Ectodermal cell (in vitro differentiated cells): Measurements from ENCODE around the gene RNASEH1.
"Not testable (repeated sequence)": the region's sequence is repeated elsewhere in the genome, so short reads cannot be mapped to it uniquely, and the experiment has no call there.

Experiments
- H3K27ac ChIP-seq: 2 replicates; pipeline ENCODE4 v1.7.0; 2013; ENCODE audit warnings: mild to moderate bottlenecking, low read depth, low read length; ENCODE audit not compliant: insufficient read depth, poor library complexity, severe bottlenecking
- H3K27me3 ChIP-seq: 2 replicates; pipeline ENCODE4 v1.7.0; 2013; ENCODE audit warnings: mild to moderate bottlenecking, low read length; ENCODE audit not compliant: insufficient read depth, control insufficient read depth, poor library complexity, severe bottlenecking
- H3K36me3 ChIP-seq: one replicate; pipeline ENCODE4 v1.7.0; 2013; ENCODE audit warnings: low read length; ENCODE audit not compliant: control insufficient read depth, insufficient read depth
- H3K4me1 ChIP-seq: one replicate; pipeline ENCODE4 v1.7.0; 2013; ENCODE audit warnings: low read length; ENCODE audit not compliant: control insufficient read depth, insufficient read depth
- H3K4me3 ChIP-seq: 2 replicates; pipeline ENCODE4 v1.7.0; 2013; ENCODE audit warnings: low read depth, low read length, control low read depth; ENCODE audit not compliant: insufficient read depth
- H3K9me3 ChIP-seq: 2 replicates; pipeline ENCODE4 v1.7.0; 2013; ENCODE audit warnings: mild to moderate bottlenecking, low read length, moderate library complexity; ENCODE audit not compliant: control insufficient read depth
- WGBS, 2 experiments: methylation state at CpG; one replicate each; pipeline ENCODE4 v1.1.7; 2013; ENCODE audit warnings: missing lambda C conversion rate in 2 of 2; 5-methylcytosine and 5-hydroxymethylcytosine counted together

Gene RNASEH1

DNA sequence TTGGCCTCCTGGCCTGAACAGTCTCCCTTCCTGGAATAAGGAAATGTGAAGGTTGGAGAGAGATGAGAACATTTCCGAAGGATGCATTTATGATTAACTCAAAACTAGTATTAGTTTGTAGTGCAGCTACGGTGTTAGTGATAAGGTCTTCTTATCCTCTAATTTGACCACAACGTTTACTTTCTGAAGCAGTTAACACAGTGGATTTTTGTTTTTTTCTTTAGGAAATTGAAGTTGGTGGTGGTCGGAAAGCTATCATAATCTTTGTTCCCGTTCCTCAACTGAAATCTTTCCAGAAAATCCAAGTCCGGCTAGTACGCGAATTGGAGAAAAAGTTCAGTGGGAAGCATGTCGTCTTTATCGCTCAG lies 18.1 kb upstream of the RNASEH1 start:
- H3K27me3 ChIP-seq, H3K4me1 ChIP-seq, H3K9me3 ChIP-seq, H3K27ac ChIP-seq: not testable (repeated sequence)
- H3K4me3 ChIP-seq: peak overlapping the region; percentile 67
- peaks cover 37% of the 10 kb centered on the region for H3K36me3 ChIP-seq
- WGBS, 2 experiments: 85 to 87% methylated on average over 10 of the region's 10 CpGs

DNA sequence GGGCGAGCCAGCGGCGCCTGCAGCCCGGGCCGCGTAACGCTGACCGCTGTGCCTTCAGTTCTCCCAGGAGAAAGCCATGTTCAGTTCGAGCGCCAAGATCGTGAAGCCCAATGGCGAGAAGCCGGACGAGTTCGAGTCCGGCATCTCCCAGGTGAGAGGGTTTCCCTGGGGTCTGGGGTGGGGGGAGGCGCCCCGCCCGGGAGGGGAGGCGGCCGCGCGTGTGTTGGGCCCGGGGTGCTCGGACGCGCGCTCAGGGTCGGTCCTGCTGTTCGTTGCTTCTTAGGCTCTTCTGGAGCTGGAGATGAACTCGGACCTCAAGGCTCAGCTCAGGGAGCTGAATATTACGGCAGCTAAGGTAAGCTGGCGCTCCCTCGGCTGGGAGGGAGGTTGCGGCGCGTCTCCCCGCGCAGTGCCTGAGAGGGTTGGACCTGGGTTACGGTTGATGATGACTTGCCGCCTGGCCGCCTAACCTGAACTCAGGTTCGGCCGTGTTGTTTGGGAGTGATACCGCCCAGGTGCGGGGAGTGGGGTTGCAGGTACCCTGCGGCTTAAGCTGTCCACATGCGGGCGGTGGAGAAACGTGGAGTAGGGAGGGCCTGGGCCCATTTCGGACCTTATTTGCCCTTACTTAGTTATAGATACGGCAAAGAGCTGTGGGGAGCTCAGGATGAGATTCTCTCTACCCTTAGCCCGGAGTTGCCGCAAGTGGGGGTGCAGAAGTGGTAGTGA lies 17.6 kb upstream of the RNASEH1 start:
- H3K27ac ChIP-seq: peak overlapping the region; percentile 99
- H3K4me3 ChIP-seq: peak overlapping the region; percentile 67
- WGBS, 2 experiments: 2% methylated on average over 54 of the region's 54 CpGs
- no peaks in the 10 kb centered on the region for H3K27me3 ChIP-seq
- H3K9me3 ChIP-seq: no peaks in the 10 kb centered on the region
- peaks cover 32% of the 10 kb centered on the region for H3K36me3 ChIP-seq
- H3K4me1 ChIP-seq: peaks cover 4% of the 10 kb centered on the region

DNA sequence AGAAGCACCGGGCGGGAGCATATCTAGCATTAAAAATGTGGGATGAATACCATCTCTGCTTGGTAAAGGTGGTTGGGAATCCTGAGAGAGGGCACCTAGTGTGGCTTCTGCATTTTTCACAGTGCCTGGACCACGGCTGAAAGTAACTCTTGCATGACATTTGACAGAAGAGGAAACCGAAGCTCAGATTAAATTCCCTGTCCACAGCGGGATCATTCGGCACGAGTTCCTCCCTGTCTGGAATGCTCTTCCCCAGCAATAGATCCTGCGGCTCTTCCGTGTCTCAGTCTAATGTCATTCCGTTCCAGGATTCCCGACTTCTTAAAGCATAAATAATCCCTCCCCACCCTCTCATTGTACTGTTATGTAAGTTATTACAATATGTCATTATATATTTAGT lies 16.0 kb upstream of the RNASEH1 start:
- Histone ChIP-seq H3K27ac (no peak overlapping the region), H3K4me1 (peaks cover 4% of the 10 kb centered on the region), H3K9me3 (no peaks in the 10 kb centered on the region), H3K27me3 (no peaks in the 10 kb centered on the region), H3K36me3 (peaks cover 17% of the 10 kb centered on the region), H3K4me3 (no peak overlapping the region)
- WGBS, 2 experiments: 94 to 97% methylated on average over 10 to 11 of the region's 11 CpGs

DNA sequence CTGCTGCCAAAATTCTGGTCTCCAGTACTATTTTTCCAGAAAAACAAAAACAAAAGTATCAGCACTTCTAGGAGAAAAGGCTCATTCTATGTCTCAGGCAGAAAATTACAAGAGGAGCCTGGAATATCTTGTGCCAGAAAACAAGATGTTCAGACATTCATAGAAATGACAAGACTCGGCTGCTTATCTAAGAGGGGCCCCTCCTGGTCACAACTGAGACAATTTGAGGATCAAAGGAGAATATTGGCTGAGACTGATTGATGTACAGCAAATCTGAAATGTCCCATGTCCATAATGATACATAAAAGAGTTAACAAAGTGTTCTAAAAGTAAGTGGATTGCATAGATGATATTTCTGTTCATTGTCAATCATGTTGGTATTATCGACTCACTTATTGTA lies 14.5 kb upstream of the RNASEH1 start:
- H3K27me3 ChIP-seq: no peaks in the 10 kb centered on the region
- 92 to 98% methylated on average over 1 to 2 of the region's 2 CpGs for WGBS, 2 experiments
- H3K4me3 ChIP-seq: no peak overlapping the region
- peaks cover 4% of the 10 kb centered on the region for H3K4me1 ChIP-seq
- H3K9me3 ChIP-seq: no peaks in the 10 kb centered on the region
- no peak overlapping the region for H3K27ac ChIP-seq
- H3K36me3 ChIP-seq: peaks cover 5% of the 10 kb centered on the region

DNA sequence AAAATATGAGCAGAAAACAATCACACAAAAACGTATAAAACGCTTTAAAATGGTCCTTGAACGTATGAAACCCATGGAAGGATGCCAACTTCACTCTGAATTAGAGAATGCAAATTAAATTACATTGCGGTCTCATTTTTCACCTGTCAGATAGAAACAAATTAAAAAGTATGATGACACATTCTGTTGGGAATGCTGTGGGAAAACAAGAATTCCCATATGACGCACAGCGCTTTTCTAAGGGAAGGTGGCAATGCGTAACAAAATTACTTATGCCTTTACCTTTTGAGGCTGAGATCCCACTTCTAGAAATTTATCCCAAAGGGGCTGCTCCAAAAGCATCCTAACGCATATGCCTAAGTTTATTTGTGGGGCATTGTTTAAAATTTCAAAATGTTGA lies 13.2 kb upstream of the RNASEH1 start:
- Histone ChIP-seq H3K27ac (no peak overlapping the region), H3K9me3 (no peaks in the 10 kb centered on the region), H3K27me3 (no peaks in the 10 kb centered on the region), H3K4me3 (no peak overlapping the region), H3K4me1 (no peaks in the 10 kb centered on the region), H3K36me3 (peaks cover under 1% of the 10 kb centered on the region)
- 95 to 97% methylated on average over 8 of the region's 8 CpGs for WGBS, 2 experiments

DNA sequence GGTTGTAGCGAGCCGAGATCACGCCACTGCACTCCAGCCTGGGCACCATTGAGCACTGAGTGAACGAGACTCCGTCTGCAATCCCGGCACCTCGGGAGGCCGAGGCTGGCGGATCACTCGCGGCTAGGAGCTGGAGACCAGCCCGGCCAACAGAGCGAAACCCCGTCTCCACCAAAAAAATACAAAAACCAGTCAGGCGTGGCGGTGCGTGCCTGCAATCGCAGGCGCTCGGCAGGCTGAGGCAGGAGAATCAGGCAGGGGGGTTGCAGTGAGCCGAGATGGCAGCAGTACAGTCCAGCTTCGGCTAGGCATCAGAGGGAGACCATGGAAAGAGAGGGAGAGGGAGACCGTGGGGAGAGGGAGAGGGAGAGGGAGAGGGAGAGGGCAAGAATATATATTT lies 11.5 kb upstream of the RNASEH1 start:
- not testable (repeated sequence) for H3K9me3 ChIP-seq

DNA sequence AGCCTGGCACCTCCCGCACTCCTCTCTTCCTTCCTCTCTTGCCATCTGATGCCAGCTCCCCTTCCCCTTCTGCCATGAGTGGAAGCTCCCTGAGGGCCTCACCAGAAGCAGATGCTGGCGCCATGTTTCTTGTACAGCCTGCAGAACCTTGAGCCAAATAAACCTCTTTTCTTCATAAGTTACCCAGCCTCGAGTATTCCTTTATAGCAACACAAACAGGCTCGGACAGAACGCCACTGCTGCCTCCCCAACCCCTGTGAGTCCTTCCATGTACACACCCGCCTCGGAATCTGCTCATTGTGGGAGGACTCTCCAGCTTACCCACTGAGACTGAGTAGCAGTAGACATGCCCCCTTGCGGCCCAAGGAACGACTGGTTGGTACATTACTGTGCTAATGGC lies 8.7 kb upstream of the RNASEH1 start:
- Histone ChIP-seq H3K27ac (no peak overlapping the region), H3K36me3 (no peaks in the 10 kb centered on the region), H3K9me3 (no peaks in the 10 kb centered on the region), H3K4me3 (no peak overlapping the region), H3K27me3 (no peaks in the 10 kb centered on the region), H3K4me1 (no peaks in the 10 kb centered on the region)
- 91 to 93% methylated on average over 9 of the region's 9 CpGs for WGBS, 2 experiments

More for the DNA sequence above, 11.5 kb upstream of the RNASEH1 start:
- H3K4me1 ChIP-seq, H3K4me3 ChIP-seq, H3K27ac ChIP-seq, H3K27me3 ChIP-seq, H3K36me3 ChIP-seq: not testable (repeated sequence)
- WGBS, 2 experiments: 93 to 95% methylated on average over 21 to 23 of the region's 23 CpGs

DNA sequence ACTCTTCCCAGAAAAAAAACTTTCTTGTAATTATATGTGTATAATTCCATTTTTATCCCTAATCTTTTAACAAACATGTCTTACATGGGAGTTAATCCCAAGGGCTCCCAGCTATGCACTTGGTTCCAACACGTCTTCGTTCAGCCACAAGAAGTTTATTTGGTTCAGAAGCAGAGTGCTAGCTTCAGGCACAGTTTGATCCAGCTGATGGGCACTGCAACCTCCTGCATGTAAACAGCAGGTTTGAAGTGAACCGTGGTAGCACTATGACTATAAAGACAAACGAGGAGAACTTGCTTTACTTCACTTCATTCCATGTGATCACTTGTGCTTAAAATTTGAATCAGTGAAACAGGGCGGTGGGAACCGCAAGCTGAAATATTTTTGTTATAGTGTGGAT lies 7.0 kb upstream of the RNASEH1 start:
- H3K4me3 ChIP-seq: no peak overlapping the region
- no peaks in the 10 kb centered on the region for H3K27me3 ChIP-seq
- H3K4me1 ChIP-seq: no peaks in the 10 kb centered on the region
- no peak overlapping the region for H3K27ac ChIP-seq
- no peaks in the 10 kb centered on the region for H3K36me3 ChIP-seq
- 70% methylated on average over 4 of the region's 6 CpGs for WGBS, 2 experiments
- no peaks in the 10 kb centered on the region for H3K9me3 ChIP-seq

DNA sequence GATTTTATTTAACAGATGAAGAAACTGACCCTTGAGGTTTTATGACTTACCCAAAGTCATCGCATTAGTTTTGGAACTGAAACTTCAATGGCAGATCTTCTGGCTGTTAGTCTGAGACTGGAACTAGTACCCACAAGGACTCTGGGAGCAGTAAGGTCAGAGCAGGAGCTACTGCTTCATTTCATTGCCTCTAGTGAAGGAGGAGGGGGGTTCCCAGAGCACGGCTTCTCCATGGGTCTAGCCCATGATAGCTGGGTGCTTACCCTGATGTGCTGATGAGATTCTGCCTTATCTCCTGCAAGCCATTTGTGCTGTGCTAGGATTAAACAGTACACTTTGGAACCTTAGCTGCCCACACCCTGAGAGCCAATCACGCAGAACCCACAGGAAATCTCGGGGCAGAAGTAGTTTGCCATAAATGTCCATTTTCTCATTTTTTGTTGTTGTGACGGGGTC lies 5.4 kb upstream of the RNASEH1 start:
- no peaks in the 10 kb centered on the region for H3K9me3 ChIP-seq
- 94 to 98% methylated on average over 5 of the region's 5 CpGs for WGBS, 2 experiments
- no peak overlapping the region for H3K27ac ChIP-seq

DNA sequence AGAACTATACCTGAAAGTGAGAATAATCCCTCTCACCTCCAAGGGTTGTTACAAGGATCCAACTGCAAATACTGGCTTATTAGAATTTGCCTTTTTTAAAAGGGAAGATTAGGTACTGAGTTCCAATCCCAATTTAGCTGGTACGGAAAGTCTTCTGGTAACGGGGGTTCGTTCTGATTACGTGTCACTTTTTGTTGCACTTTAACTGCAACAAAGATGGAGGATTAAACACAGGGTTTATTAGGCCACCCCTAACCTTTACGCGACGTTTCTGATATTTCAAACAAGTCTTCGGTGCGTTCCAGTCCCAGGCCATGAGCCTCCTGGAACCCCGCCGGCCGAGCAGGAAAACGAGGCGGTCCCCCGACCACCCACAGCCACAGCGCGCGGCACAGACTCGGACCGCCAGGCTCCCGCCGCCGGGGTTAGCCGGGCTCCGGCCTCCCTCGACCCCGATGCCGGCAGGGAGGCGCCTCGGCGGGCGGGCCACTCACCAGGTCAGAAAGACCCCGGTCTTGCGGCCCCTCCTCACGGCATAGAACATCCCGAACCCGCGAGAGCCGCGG lies 411 bp downstream of the RNASEH1 start:
- H3K9me3 ChIP-seq: no peaks in the 10 kb centered on the region
- peaks cover 21% of the 10 kb centered on the region for H3K36me3 ChIP-seq
- no peaks in the 10 kb centered on the region for H3K27me3 ChIP-seq
- peak overlapping the region; percentile 91 for H3K27ac ChIP-seq
- whole genome bisulfite sequencing, 2 experiments: 1% methylated on average over 40 of the region's 40 CpGs
- peaks cover 7% of the 10 kb centered on the region for H3K4me1 ChIP-seq
- H3K4me3 ChIP-seq: peak overlapping the region; percentile 82

More for the DNA sequence above, 5.4 kb upstream of the RNASEH1 start:
- Histone ChIP-seq H3K27me3 (no peaks in the 10 kb centered on the region), H3K4me3 (no peak overlapping the region), H3K4me1 (peaks cover 7% of the 10 kb centered on the region), H3K36me3 (no peaks in the 10 kb centered on the region)
